NCI-H2196 treated with DMSO at 0.1 percent for 48 hours (cell line): ENCODE data around the gene TGDS.
A peak's percentile ranks its signal among the peaks of the same experiment; 100 is the strongest.

Experiments
- DNase-seq: peaks from one replicate; lab custom pipeline; 2025; ENCODE audit not compliant: unreplicated experiment; lab: John Stamatoyannopoulos, UW

Gene TGDS

DNA sequence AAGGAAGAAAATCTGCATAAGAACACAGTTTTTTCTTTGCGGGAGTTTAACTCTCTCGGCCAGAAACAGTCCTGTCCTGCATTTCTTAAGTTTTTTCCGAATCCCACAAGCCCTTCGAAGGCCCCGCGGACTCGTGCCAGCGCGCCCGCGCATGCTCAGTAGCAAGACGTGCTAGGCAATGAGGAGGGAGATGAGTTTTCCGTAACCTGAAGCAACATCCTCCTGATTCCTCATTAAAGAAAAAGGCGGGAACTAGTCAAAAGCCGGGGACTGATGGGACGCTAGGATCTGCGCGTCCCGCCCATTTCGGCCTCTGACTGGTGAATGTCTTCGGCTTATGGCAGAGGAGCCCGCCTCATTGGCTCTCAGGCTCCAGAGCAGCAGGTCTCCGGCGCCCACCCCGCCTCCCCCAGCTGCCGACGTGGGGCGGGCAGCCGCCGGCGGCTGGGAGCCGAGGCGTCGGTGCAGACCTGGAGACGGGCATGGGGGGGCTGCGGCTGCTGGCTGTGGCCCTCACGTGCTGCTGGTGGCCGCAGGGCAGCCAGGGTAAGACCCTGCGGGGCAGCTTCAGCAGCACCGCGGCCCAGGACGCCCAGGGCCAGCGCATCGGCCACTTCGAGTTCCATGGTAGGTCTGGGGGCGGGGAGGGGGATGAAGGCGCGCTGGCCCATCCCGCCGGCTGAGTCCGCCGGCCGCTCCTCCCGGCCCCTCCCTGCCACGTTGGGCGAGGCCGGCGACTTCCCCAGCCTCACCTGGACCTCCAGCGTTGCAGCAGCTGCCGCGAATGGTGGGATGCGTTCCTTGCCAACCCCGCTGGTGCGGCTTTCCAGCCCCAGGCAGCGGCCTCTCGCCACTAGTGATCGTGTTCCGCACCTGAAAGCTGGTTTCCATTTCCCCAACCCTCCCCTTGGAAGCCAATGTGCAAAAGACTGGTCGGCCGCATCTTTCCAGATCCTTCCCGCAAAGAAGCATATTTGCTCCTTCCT lies 5.8 kb upstream of the TGDS start, which contains the start of gene GPR180:
GPR180 (plus strand) TSS at position 412 of the 986 bp plus-strand sequence; CDS start at position 483, 71 bp downstream.
- DNase-seq, result peak; percentile 81

DNA sequence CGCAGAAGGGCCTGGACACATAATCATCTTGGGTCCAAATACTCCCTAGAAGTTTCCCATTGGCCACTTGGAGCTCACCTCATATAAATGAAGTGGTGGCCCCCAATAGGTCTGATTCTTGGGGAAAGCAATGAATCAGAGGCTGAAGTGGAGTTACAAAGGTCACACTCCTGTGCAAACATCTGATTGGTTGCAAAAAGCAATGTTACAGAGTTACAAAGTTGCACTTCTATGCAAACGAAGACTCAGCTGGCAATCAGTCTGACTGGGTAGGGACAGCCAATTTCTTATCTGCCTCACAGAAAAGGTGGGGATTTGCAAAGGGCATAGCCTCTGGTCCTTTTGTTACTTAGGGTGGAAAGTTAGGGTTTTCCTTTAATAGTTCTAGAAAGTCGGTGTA lies 3.9 kb upstream of the TGDS start:
- no peak for DNase-seq

DNA sequence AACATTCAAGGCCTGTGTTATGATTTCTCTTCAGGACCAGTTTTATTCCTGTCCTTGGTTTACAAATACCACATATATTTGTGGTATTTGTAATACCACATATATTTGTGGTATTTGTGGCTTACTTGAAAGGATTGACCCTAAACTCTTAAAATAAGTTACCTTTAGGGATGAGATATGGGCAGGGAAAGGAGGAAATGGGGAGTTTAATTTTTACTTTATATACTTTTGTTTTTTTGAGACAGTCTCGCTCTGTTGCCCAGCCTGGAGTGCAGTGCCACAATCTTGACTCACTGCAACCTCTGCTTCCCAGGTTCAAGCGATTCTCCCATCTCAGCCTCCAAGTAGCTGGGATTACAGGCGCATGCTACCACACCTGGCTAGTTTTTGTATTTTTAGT lies 2.3 kb upstream of the TGDS start:
- no peak for DNase-seq

GRCh38 chr13:94596575-94596971 lies 621 bp upstream of the TGDS start:
- DNase-seq, result no peak

DNA sequence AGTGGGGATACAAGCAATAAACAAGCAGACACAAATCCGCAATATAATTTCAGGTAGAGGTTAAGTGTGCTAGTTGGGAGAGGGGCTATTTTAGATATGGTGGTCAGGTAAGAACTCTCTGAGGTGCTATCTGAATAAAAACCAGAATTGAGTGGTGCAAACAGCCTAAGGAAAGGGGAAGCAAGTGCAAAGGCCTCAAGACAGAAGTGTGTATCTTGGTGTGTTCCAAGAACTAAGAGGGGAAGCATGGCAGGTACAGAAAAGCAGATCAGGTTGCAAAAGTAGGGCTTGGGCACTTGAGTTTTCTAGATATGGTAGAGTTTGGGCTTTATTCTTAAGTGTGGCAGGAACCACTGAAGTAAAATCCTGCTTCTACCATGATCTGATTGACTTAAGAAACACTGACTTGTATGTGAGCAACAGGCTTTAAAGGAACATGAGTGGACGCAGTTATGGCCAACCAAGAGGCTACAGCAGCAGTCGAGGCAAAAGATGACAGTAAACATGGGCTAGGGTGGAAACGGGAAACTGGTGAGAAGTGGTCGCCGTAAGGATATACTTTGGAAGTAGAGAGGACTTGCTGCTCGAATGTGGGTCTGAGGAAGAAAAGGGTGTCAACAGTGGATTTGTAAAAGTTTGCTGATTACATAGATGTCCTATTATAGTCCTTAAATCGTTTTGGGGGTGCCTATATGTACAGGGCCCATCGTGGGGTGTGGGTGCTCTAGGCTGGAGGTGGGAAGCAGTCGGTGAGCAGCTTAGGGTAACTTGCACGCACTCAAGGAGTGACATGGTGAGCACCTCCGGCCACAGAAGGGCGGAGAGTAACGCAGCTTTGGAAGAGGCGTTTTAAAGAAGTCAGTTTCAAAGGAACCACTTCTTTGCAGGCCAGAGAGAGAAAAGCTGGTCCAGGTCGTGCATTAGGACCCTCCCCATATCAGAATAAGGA lies 677 bp downstream of the TGDS start:
- DNase-seq, result no peak

DNA sequence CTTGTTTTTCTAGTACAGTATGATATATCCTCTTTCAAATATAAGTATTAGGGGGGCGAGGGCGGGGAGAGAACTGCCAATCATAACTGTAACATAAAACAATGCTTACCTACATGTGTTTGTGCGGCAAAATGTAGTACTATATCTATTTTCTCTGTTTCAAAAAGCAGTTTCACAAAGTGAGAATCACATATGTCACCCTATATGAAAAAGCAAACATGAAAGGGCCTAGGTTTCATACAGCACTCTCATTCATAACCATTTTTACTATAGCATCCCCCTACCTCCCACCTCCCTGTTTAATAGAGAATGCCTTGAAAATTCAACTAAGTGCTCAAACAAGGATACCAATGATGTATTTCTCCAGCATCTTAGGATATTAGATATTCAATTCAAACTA lies 5.2 kb downstream of the TGDS start:
- no peak for DNase-seq

DNA sequence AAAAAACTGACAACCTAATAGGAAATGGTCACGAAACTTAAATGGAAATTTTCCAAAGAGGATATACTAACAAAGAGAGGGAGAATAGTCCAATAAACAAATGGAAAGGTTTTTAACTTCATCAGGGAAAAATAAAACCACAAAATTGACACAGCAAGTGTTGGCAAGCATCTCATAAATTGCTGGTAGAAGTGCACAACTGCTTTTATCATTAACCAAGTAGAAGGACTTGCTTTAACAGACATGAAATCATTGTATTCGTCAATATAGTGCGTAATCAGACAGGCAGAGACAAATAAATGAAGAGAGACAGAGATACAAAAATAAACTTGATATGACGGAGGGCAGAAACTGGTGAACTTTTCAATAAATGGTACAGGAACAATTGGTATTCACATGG lies 7.4 kb downstream of the TGDS start:
- no peak for DNase-seq

DNA sequence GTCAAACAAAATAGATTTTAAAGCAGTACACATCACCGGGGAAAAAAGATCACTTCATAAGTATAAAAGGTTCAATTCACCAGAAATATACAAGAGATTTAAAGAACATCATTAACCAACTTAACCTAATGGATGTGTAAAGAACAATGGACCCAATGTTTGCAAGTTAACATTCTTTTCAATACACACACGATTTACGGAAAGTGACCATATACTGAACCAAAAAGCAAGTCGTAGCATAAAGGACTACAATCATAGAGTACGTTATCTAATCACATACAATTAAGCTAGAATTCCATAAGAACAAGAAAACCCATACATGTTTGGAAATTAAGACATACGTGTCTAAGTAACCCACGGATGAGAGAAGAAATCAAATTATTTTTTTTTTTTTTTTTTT lies 9.6 kb downstream of the TGDS start:
- no peak for DNase-seq

DNA sequence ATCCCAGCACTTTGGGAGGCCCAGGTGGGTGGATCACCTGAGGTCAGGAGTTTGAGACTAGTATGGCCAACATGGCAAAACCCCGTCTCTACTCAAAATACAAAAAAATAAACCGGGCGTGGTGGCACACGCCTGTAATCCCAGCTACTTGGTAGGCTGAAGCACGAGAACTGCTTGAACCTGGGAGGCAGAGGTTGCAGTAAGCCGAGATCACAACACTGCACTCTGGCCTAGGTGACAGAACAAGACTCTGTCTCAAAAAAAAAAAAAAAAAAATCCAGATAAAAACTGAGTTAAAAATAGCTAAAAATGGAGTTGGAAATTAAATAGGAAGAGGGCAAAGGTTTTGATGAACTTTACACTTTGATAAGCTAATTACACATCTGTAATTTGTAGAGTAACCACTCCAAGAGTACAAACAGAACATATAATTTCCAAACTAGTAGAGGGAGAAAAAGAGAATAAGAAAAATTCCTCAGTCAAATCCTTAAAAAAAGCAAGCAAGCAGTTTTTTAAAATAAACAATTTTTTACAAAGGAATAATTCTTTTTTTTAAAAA lies 10.3 kb downstream of the TGDS start:
- no peak for DNase-seq

GRCh38 chr13:94583926-94584325 lies 12.0 kb downstream of the TGDS start:
- DNase-seq, result no peak

DNA sequence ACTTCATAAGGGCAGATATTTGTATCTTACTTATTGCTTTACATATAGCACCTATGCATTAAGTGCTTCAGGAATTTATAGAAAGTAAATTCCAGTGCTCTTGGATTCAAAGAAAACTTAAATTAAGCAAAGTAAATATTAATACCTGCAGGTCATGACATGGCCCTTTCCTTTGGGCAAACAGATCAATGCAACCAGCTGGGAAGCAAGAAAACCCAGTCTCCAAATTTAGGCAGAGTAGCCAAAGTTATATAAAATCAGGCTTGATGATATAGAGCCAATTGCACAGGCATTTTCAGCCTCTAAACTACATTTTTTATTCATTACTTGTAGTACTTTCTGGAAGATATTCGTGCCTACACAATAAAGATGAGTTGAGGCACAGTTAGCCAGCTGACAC lies 16.9 kb downstream of the TGDS start:
- no peak for DNase-seq

- DNase-seq, result no peak
Observed at GRCh38 chr13:94569615-94570014, 26.3 kb downstream of the TGDS start.

DNA sequence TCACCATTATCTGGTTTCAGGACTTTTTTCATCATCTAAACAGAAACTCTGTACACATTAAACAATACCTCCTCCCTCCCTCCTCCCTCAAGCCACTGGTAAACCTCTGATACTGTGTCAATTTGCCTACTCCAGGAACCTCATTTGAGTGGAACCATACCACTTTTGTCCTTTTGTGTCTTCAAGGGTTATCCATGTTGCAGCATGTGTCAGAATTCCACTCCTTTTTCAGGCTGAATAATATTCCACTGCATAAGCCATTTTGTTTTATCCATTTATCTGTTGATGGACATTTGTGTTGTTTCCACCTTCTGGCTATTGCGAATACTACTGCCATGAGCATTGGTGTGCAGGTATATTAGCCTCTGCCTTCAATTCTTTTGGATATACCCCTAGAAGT lies 27.5 kb downstream of the TGDS start:
- no peak for DNase-seq

DNA sequence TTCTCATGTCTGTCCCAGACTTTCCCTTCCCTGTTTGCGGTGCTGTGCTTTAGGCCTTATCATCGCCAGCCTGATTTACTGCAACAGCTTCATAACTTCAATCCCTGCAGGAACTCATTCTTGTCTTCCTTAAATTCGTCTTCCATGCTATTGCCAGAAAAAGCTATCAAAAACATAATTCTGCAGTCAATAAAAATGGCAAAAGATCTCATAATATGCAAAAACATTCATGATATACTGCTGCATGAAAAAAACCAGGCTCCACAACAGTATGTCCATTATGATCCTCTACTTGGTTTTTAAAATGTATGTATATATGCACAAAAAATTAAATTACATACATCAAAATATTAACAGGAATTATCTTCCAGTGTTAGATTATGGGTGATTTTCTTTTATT lies 28.4 kb downstream of the TGDS start:
- no peak for DNase-seq

GRCh38 chr13:94561126-94561525 lies 34.8 kb downstream of the TGDS start:
- no peak for DNase-seq

DNA sequence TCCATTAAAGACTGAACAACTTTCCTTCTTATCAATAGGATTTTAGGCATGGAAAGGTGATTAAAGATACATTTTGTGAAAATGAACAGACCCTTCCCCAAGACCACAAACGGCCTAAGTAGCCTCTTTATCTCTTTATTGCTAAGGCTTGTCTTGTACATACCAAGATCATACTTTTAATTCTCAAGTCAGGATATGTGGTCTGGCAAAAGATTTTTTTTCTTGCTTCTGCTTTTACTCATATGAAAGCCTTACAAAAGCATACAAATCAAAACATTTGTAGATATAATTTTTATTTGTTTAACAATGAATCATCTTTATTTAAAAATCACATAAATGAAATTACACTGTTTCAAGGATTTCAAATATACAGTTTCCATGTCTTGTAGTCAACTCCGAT lies 35.8 kb downstream of the TGDS start:
- no peak for DNase-seq

DNA sequence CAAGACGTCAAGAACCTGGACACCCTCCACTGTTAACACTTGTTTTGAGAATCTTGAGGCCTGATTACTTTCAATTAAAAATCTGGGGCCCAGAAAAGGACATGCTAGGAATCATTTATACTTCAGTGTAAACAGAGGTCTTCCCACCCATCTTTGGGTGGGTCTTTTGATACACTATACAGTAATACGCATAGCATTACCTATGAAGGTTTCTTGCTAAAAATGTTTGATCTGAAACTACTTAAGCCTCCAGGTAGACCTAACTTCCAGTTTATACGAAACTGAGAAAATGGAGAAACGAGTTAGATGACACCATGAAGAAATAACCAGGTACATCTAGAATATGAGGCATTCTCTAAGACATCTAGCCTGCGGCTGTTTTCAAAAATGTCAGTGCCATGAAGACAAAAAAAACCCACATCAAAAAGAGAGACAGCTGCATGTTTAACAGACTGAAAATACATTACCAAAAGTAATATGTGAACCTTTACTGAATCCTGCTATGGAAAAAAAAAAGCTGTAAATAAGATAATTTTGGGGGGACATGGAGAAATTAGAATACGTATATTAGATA lies 36.6 kb downstream of the TGDS start:
- DNase-seq, result no peak

- no peak for DNase-seq
Observed at GRCh38 chr13:94558716-94559115, 37.2 kb downstream of the TGDS start.

DNA sequence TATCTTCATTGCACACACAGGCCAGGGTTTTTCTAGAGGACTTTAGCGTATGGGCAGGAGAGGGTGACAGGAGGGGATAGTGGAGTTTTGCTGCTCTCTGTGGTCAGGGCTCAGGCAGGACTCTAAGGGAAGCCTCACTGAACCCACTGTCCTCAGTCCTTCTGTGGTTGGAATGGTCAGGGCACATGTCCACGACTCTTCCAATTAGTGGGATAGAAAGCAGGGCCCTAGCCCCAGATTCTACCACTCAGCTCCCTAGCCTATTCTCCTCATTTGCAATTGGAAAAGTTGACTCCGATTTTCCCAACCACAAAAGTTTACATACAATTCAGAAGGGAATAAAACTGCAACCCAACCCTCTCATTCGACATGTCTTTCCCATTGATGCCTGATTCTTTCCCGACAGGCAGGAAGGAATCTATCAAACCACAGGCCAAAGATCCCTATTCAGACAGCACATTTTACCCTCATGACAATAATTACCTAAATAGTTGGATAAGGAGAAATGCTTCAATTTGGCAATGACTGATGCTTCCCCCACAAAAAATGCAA lies 38.2 kb downstream of the TGDS start:
- no peak for DNase-seq

DNA sequence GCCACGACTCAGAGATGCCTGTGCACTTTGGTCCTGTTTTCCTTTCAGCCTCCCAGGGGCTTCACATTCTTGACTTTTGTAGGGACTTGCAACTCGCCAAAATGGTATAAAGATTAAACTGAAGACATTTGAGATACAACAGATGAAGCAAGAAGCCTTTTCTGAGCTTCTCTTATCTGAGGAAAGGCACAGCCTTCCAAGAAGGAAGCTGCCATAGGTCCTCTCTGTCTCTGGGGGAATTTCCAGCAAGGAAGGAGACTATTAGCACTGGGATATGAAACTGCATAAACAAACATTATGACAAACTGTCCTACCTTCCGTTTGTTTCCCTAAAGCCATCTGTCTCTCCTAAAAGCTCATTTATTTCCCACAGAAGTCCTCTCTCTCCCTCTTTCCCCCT lies 39.3 kb downstream of the TGDS start:
- DNase-seq, result no peak

GRCh38 chr13:94556041-94556440 lies 39.9 kb downstream of the TGDS start:
- DNase-seq, result no peak
